Fibroblast of lung (primary cell): Measurements from ENCODE around the gene IL6R. TPM values are rescaled to one million over a fixed set of nuclear protein-coding genes. Genes with fewer than 3 reads are reported as not detected.

Experiments
- DNase-seq, 2 donors: peaks; one replicate each; pipeline versions ENCODE4 v3.0.0 to v3.0.0-alpha.2; 2010; ENCODE audit warnings: low read depth in 2 of 2
- H2AFZ ChIP-seq: 2 replicates; pipeline ENCODE4 v1.5.1; 2012; ENCODE audit warnings: low read length, control low read depth, inconsistent platforms
- H3K27ac ChIP-seq: 2 replicates; pipeline ENCODE4 v1.5.1; 2011; ENCODE audit warnings: low read length, control low read depth; ENCODE audit not compliant: insufficient read depth
- H3K27me3 ChIP-seq: 2 replicates; pipeline ENCODE4 v1.5.1; 2011; ENCODE audit warnings: mild to moderate bottlenecking, low read length; ENCODE audit not compliant: control insufficient read depth, insufficient read depth
- H3K36me3 ChIP-seq: 2 replicates; pipeline ENCODE4 v1.5.1; 2011; ENCODE audit warnings: low read length; ENCODE audit not compliant: control insufficient read depth, insufficient read depth
- H3K4me1 ChIP-seq: 2 replicates; pipeline ENCODE4 v1.5.1; 2011; ENCODE audit warnings: low read length; ENCODE audit not compliant: control insufficient read depth, insufficient read depth; ENCODE audit errors: extremely low read depth
- H3K4me2 ChIP-seq: 2 replicates; pipeline ENCODE4 v1.5.1; 2011; ENCODE audit warnings: low read length, control low read depth; ENCODE audit not compliant: insufficient read depth; ENCODE audit errors: extremely low read depth
- H3K4me3 ChIP-seq, 4 experiments: fragments of 200-600 bp in 1 of 4; sonication (generic) in 1 of 4; replicated peaks in 1 of 4; 2 replicates each; pipeline ENCODE4 v1.5.1; 2011 to 2016; ENCODE audit warnings: low read length in 4 of 4, low read depth in 3 of 4, mild to moderate bottlenecking in 3 of 4, control low read depth in 2 of 4, inconsistent platforms in 1 of 4, mixed read lengths in 1 of 4; ENCODE audit not compliant: insufficient read depth in 1 of 4; ENCODE audit errors: control extremely low read depth in 1 of 4
- H3K79me2 ChIP-seq: 2 replicates; pipeline ENCODE4 v1.5.1; 2012; ENCODE audit warnings: mild to moderate bottlenecking, low read length, inconsistent platforms; ENCODE audit not compliant: control insufficient read depth, insufficient read depth
- H3K9ac ChIP-seq: 2 replicates; pipeline ENCODE4 v1.5.1; 2011; ENCODE audit warnings: mild to moderate bottlenecking, low read length, control low read depth; ENCODE audit not compliant: insufficient read depth
- H3K9me3 ChIP-seq: 2 replicates; pipeline ENCODE4 v1.5.1; 2012; ENCODE audit warnings: low read depth, low read length; ENCODE audit not compliant: control insufficient read depth, insufficient read depth
- H4K20me1 ChIP-seq: 2 replicates; pipeline ENCODE4 v1.5.1; 2011; ENCODE audit warnings: low read length; ENCODE audit not compliant: control insufficient read depth, insufficient read depth; ENCODE audit errors: extremely low read depth
- CTCF ChIP-seq, 2 donors: IDR thresholded peaks in 1 of 2; conservative IDR thresholded peaks in 1 of 2; 1 replicate in 1 of 2; 2 replicates in 1 of 2; pipeline ENCODE4 v1.5.1; 2011 to 2012; ENCODE audit warnings: low read length in 2 of 2, control low read depth in 1 of 2, inconsistent platforms in 1 of 2, low read depth in 1 of 2, mild to moderate bottlenecking in 1 of 2
- EZH2 ChIP-seq: IDR thresholded peaks from 2 replicates; pipeline ENCODE4 v1.5.1; 2012; ENCODE audit warnings: low read length, control low read depth, mild to moderate bottlenecking; ENCODE audit errors: missing control alignments
- polyA plus RNA-seq, 2 donors: library from polyadenylated mRNA; depleted of rRNA in 1 of 2; stranded (reverse) in 1 of 2; unstranded in 1 of 2; fragments of >200 nt; gene quantifications; 2 replicates each; pipeline ENCODE4 v1.2.1, GENCODE V29; 2011 to 2012; ENCODE audit warnings: missing spikeins in 1 of 2
- total RNA-seq: library from RNA; depleted of rRNA; stranded (reverse); fragments of >200 nt; gene quantifications from 2 replicates; pipeline ENCODE4 v1.2.1, GENCODE V29; 2014

IL6R gene
- total and polyA plus RNA-seq, 2 donors (not counting 1 experiment from before 2014, with no cell fraction given): 21.0 to 22.7 TPM

GRCh38 chr1:154422521-154422920 lies 17.4 kb downstream of the IL6R start:
- DNase-seq: no peak
- H3K9me3 ChIP-seq: no peaks in the 10 kb centered on the region
- H3K4me1 ChIP-seq: peaks cover 56% of the 10 kb centered on the region
- TF ChIP-seq EZH2 (no peak), CTCF (conservative IDR thresholded peaks at IDR 0.05 in 1 of 2, IDR thresholded peaks at IDR 0.05 in 1 of 2; ENCODE audit: low read depth in 1 of 2, low read length in 2 of 2) (no peak)
- no peaks in the 10 kb centered on the region for H3K27me3 ChIP-seq
- H2AFZ ChIP-seq: no peak overlapping the region
- H3K79me2 ChIP-seq: peaks cover 5% of the 10 kb centered on the region
- H4K20me1 ChIP-seq: no peaks in the 10 kb centered on the region
- no peak overlapping the region for H3K27ac ChIP-seq
- H3K4me3 ChIP-seq: no peak overlapping the region
- no peak overlapping the region for H3K4me2 ChIP-seq
- peaks cover 2% of the 10 kb centered on the region for H3K36me3 ChIP-seq
- no peak overlapping the region for H3K9ac ChIP-seq

- Histone ChIP-seq H3K4me1 (peaks cover 62% of the 10 kb centered on the region), H3K27ac (peak overlapping the region; percentile 18), H3K27me3 (no peaks in the 10 kb centered on the region), H3K9ac (no peak overlapping the region), H3K4me3 (no peak overlapping the region), H3K9me3 (no peaks in the 10 kb centered on the region), H3K36me3 (peaks cover 2% of the 10 kb centered on the region), H4K20me1 (no peaks in the 10 kb centered on the region), H3K79me2 (peaks cover 4% of the 10 kb centered on the region), H2AFZ (no peak overlapping the region), H3K4me2 (peak overlapping the region; percentile 4)
- TF ChIP-seq CTCF (conservative IDR thresholded peaks at IDR 0.05 in 1 of 2, IDR thresholded peaks at IDR 0.05 in 1 of 2; ENCODE audit: low read depth in 1 of 2, low read length in 2 of 2) (no peak), EZH2 (no peak)
- DNase-seq: peak; percentile 66 to 79
Observed at GRCh38 chr1:154423304-154423987, 18.3 kb downstream of the IL6R start.

- Histone ChIP-seq H3K4me2 (peak overlapping the region; percentile 48), H4K20me1 (no peaks in the 10 kb centered on the region), H3K36me3 (peaks cover 2% of the 10 kb centered on the region), H3K9me3 (no peaks in the 10 kb centered on the region), H3K4me3 (no peak overlapping the region), H2AFZ (no peak overlapping the region), H3K27ac (peak overlapping the region; percentile 18), H3K79me2 (peaks cover 4% of the 10 kb centered on the region), H3K27me3 (no peaks in the 10 kb centered on the region), H3K9ac (no peak overlapping the region), H3K4me1 (peaks cover 58% of the 10 kb centered on the region)
- DNase-seq: no peak
- TF ChIP-seq CTCF (conservative IDR thresholded peaks at IDR 0.05 in 1 of 2, IDR thresholded peaks at IDR 0.05 in 1 of 2; ENCODE audit: low read depth in 1 of 2, low read length in 2 of 2) (no peak), EZH2 (no peak)
Observed at GRCh38 chr1:154423988-154424326, 18.8 kb downstream of the IL6R start.
